RWPE2 (cell line): Measurements from ENCODE around the gene SEMA3F.

Experiments used
- ATAC-seq: fragments of 200-7000 bp; cut with Tn5 transposase; 3 replicates; pipeline ENCODE4 v1.9.1; 2021; ENCODE audit warnings: low read depth
- DNase-seq: peaks from one replicate; pipeline ENCODE4 v3.0.0-alpha.2; 2020; ENCODE audit warnings: low spot score
- H3K27ac ChIP-seq: fragments of 450-650 bp; 2 replicates; pipeline ENCODE4 v1.5.1; 2017; ENCODE audit warnings: mild to moderate bottlenecking; ENCODE audit not compliant: poor library complexity, severe bottlenecking
- H3K27me3 ChIP-seq: fragments of 250-450 bp; sonication (Bioruptor Pico); 2 replicates; pipeline ENCODE4 v1.5.1; 2021; ENCODE audit warnings: mild to moderate bottlenecking, moderate library complexity; ENCODE audit not compliant: insufficient read depth, poor library complexity, severe bottlenecking
- H3K36me3 ChIP-seq: fragments of 250-450 bp; sonication (Bioruptor Pico); 2 replicates; pipeline ENCODE4 v1.5.1; 2020; ENCODE audit warnings: low read depth, mild to moderate bottlenecking, moderate library complexity
- H3K4me1 ChIP-seq: fragments of 250-450 bp; sonication (Bioruptor Pico); 2 replicates; pipeline ENCODE4 v1.5.1; 2021; ENCODE audit warnings: mild to moderate bottlenecking, moderate library complexity; ENCODE audit not compliant: insufficient read depth, poor library complexity, severe bottlenecking
- H3K4me3 ChIP-seq: fragments of 250-450 bp; sonication (Bioruptor Pico); 2 replicates; pipeline ENCODE4 v1.5.1; 2021; ENCODE audit warnings: mild to moderate bottlenecking, moderate library complexity; ENCODE audit not compliant: severe bottlenecking
- H3K9me3 ChIP-seq: fragments of 250-450 bp; sonication (Bioruptor Pico); 2 replicates; pipeline ENCODE4 v1.5.1; 2021; ENCODE audit warnings: mild to moderate bottlenecking, moderate library complexity; ENCODE audit not compliant: severe bottlenecking
- CTCF ChIP-seq: fragments of 450-650 bp; IDR thresholded peaks from one replicate; pipeline ENCODE4 v1.5.1; 2017; ENCODE audit warnings: mild to moderate bottlenecking, moderate library complexity; ENCODE audit not compliant: poor library complexity, severe bottlenecking

SEMA3F gene

GRCh38 chr3:50130436-50130835 is 24.7 kb upstream of the SEMA3F start:
- no peak overlapping the region for H3K27ac ChIP-seq
- H3K4me3 ChIP-seq, result no peak overlapping the region
- DNase-seq, result no peak
- no peaks in the 10 kb centered on the region for H3K9me3 ChIP-seq
- no peaks in the 10 kb centered on the region for H3K36me3 ChIP-seq
- no peaks in the 10 kb centered on the region for H3K27me3 ChIP-seq
- no peak for TF ChIP-seq CTCF
- no peak for ATAC-seq
- H3K4me1 ChIP-seq, result no peaks in the 10 kb centered on the region

- Histone ChIP-seq H3K27ac (no peak overlapping the region), H3K27me3 (no peaks in the 10 kb centered on the region), H3K4me1 (peaks cover 2% of the 10 kb centered on the region), H3K36me3 (no peaks in the 10 kb centered on the region), H3K9me3 (no peaks in the 10 kb centered on the region), H3K4me3 (no peak overlapping the region)
- DNase-seq (no peak), ATAC-seq (no peak)
- TF ChIP-seq CTCF, result no peak
Observed at GRCh38 chr3:50132421-50133282, 22.5 kb upstream of the SEMA3F start.

- no peak for ATAC-seq
- no peak for TF ChIP-seq CTCF
- Histone ChIP-seq H3K4me1 (peaks cover 7% of the 10 kb centered on the region), H3K27ac (no peak overlapping the region), H3K4me3 (no peak overlapping the region), H3K36me3 (no peaks in the 10 kb centered on the region), H3K27me3 (no peaks in the 10 kb centered on the region), H3K9me3 (no peaks in the 10 kb centered on the region)
- no peak for DNase-seq
Observed at GRCh38 chr3:50133283-50133615, 21.9 kb upstream of the SEMA3F start.

GRCh38 chr3:50134367-50134766 is 20.8 kb upstream of the SEMA3F start:
- Histone ChIP-seq H3K9me3 (no peaks in the 10 kb centered on the region), H3K4me3 (no peak overlapping the region), H3K27me3 (no peaks in the 10 kb centered on the region), H3K36me3 (no peaks in the 10 kb centered on the region), H3K4me1 (peaks cover 18% of the 10 kb centered on the region), H3K27ac (no peak overlapping the region)
- no peak for ATAC-seq
- DNase-seq, result no peak
- no peak for TF ChIP-seq CTCF

- no peak overlapping the region for H3K4me3 ChIP-seq
- ATAC-seq (no peak), DNase-seq (no peak)
- no peaks in the 10 kb centered on the region for H3K36me3 ChIP-seq
- no peak for TF ChIP-seq CTCF
- peaks cover 23% of the 10 kb centered on the region for H3K4me1 ChIP-seq
- H3K27me3 ChIP-seq, result no peaks in the 10 kb centered on the region
- H3K27ac ChIP-seq, result no peak overlapping the region
- H3K9me3 ChIP-seq, result no peaks in the 10 kb centered on the region
Observed at GRCh38 chr3:50135964-50136363, 19.2 kb upstream of the SEMA3F start.
